Mucosa of descending colon (tissue), 3 donors: ENCODE results near the gene PDE3A. TPM values are rescaled to one million over a fixed set of nuclear protein-coding genes. Genes with fewer than 3 reads are reported as not detected.

Experiments used
- ATAC-seq: fragments of 200-7000 bp; cut with Tn5 transposase; one replicate; pipeline ENCODE4 v1.9.1; 2020; ENCODE audit warnings: mild to moderate bottlenecking, moderate library complexity
- DNase-seq, 3 donors: peaks; one replicate each; pipeline ENCODE4 v3.0.0-alpha.2; 2020
- H3K36me3 ChIP-seq: fragments of 200-600 bp; one replicate; pipeline ENCODE4 v1.8.0; 2021; ENCODE audit warnings: low read depth, mild to moderate bottlenecking
- H3K4me1 ChIP-seq: fragments of 200-600 bp; one replicate; pipeline ENCODE4 v1.8.0; 2021; ENCODE audit warnings: low read depth, mild to moderate bottlenecking
- H3K4me3 ChIP-seq: fragments of 200-600 bp; one replicate; pipeline ENCODE4 v1.8.0; 2021; ENCODE audit warnings: mild to moderate bottlenecking
- H3K9me3 ChIP-seq: fragments of 200-600 bp; one replicate; pipeline ENCODE4 v1.8.0; 2021; ENCODE audit warnings: mild to moderate bottlenecking
- CTCF ChIP-seq: fragments of 200-600 bp; IDR thresholded peaks from one replicate; pipeline ENCODE4 v1.8.0; 2022; ENCODE audit warnings: antibody characterized with exemption, mild to moderate bottlenecking
- intact Hi-C, 2 donors: fragments of 100-400 bp; cut with DNase I in 1 of 2; cut with micrococcal nuclease in 1 of 2; formaldehyde crosslinking; loops; one replicate each; pipeline versions ENCODE4 v1.11.0 to v1.11.1; 2022; cut with DNase I, micrococcal nuclease
- total RNA-seq, 3 donors: library from RNA; stranded (reverse); fragmentation: NEBNext Ultra II Directional in 2 of 3; extraction: Animal tissue kit (Norgen Biotek cat#: 25700) in 2 of 3; gene quantifications; one replicate each; pipeline versions ENCODE4 v1.2.1 to v1.2.4, GENCODE V29; 2021 to 2023
- donor health status: DM: no; HTN: no; CAD: no; lungs with moderate emphysema.
- donor health status: DM: no; HTN: no; CAD: no.
- donor health status: DM: no; HTN: yes; CAD: no.

PDE3A gene
- total RNA-seq, 3 donors from 2014 or later: 47.2 to 84.1 (median 83.9) TPM

GRCh38 chr12:20424841-20425240, 56.5 kb downstream of the PDE3A start:
- ATAC-seq: no peak
- no peak for DNase-seq
- Histone ChIP-seq H3K4me1 (peaks cover 26% of the 10 kb centered on the region), H3K9me3 (no peaks in the 10 kb centered on the region), H3K4me3 (no peak overlapping the region), H3K36me3 (no peaks in the 10 kb centered on the region)
- no peak for TF ChIP-seq CTCF
- intact Hi-C loops: loop anchor here in 1 of 2 donors (5.0 kb wide), 1 partner anchor 53 kb away; no protein-coding TSS in a partner anchor

- no peak for TF ChIP-seq CTCF
- no peaks in the 10 kb centered on the region for H3K9me3 ChIP-seq
- DNase-seq (no peak), ATAC-seq (no peak)
- peaks cover 20% of the 10 kb centered on the region for H3K4me1 ChIP-seq
- no peak overlapping the region for H3K4me3 ChIP-seq
- H3K36me3 ChIP-seq: no peaks in the 10 kb centered on the region
- intact Hi-C loops: no loop called here
These were observed 57.9 kb downstream of the PDE3A start for GRCh38 chr12:20426191-20426590.

GRCh38 chr12:20426957-20427356, 58.6 kb downstream of the PDE3A start:
- Histone ChIP-seq H3K9me3 (no peaks in the 10 kb centered on the region), H3K4me3 (no peak overlapping the region), H3K36me3 (no peaks in the 10 kb centered on the region), H3K4me1 (peaks cover 18% of the 10 kb centered on the region)
- DNase-seq (no peak), ATAC-seq (no peak)
- no peak for TF ChIP-seq CTCF
- intact Hi-C loops: no loop called here

GRCh38 chr12:20429852-20430251, 61.5 kb downstream of the PDE3A start:
- no peak for TF ChIP-seq CTCF
- Histone ChIP-seq H3K36me3 (no peaks in the 10 kb centered on the region), H3K4me1 (no peaks in the 10 kb centered on the region), H3K9me3 (no peaks in the 10 kb centered on the region), H3K4me3 (no peak overlapping the region)
- no peak for ATAC-seq
- intact Hi-C loops: no loop called here
- no peak for DNase-seq

- Histone ChIP-seq H3K36me3 (no peaks in the 10 kb centered on the region), H3K4me1 (peaks cover 7% of the 10 kb centered on the region), H3K4me3 (no peak overlapping the region), H3K9me3 (no peaks in the 10 kb centered on the region)
- intact Hi-C loops: no loop called here
- peak; percentile 57 for ATAC-seq
- no peak for TF ChIP-seq CTCF
- no peak for DNase-seq
These were observed 64.0 kb downstream of the PDE3A start for GRCh38 chr12:20432290-20432689.

- H3K9me3 ChIP-seq: no peaks in the 10 kb centered on the region
- peaks cover 7% of the 10 kb centered on the region for H3K4me1 ChIP-seq
- H3K36me3 ChIP-seq: no peaks in the 10 kb centered on the region
- DNase-seq (no peak), ATAC-seq (no peak)
- H3K4me3 ChIP-seq: no peak overlapping the region
- intact Hi-C loops: no loop called here
- TF ChIP-seq CTCF: no peak
These were observed 66.7 kb downstream of the PDE3A start for GRCh38 chr12:20434996-20435395.
